Measurements from ENCODE around the gene CWC22. TPM values are rescaled to one million over a fixed set of nuclear protein-coding genes. Genes with fewer than 3 reads are reported as not detected.
A peak's percentile ranks its signal among the peaks of the same experiment; 100 is the strongest.
"Not testable (repeated sequence)": the region's sequence is repeated elsewhere in the genome, so short reads cannot be mapped to it uniquely, and the experiment has no call there.

The CWC22 gene
- total and polyA plus RNA-seq, 2 donors (not counting 1 experiment from before 2014, with no cell fraction given) = 6.4 to 22.5 TPM

GRCh38 chr2:180012523-180012922 is 5.4 kb upstream of the CWC22 start:
- Histone ChIP-seq H3K9ac (ENCODE audit: insufficient read depth, low read length) (no peak overlapping the region), H3K4me3 (replicated peaks in 1 of 4; ENCODE audit: control extremely low read depth in 1 of 4, insufficient read depth in 1 of 4, low read depth in 3 of 4, low read length in 4 of 4) (no peak overlapping the region), H3K4me1 (ENCODE audit: control insufficient read depth, extremely low read depth, insufficient read depth, low read length) (peaks cover 18% of the 10 kb centered on the region), H2AFZ (ENCODE audit: low read length) (no peak overlapping the region), H3K36me3 (ENCODE audit: control insufficient read depth, insufficient read depth, low read length) (no peaks in the 10 kb centered on the region), H3K27ac (ENCODE audit: insufficient read depth, low read length) (no peak overlapping the region), H3K4me2 (ENCODE audit: extremely low read depth, insufficient read depth, low read length) (peak overlapping the region; percentile 44), H3K9me3 (ENCODE audit: control insufficient read depth, insufficient read depth, low read depth, low read length) (no peaks in the 10 kb centered on the region), H3K27me3 (ENCODE audit: control insufficient read depth, insufficient read depth, low read length) (no peaks in the 10 kb centered on the region), H3K79me2 (ENCODE audit: control insufficient read depth, insufficient read depth, low read length) (no peaks in the 10 kb centered on the region), H4K20me1 (ENCODE audit: control insufficient read depth, extremely low read depth, insufficient read depth, low read length) (no peaks in the 10 kb centered on the region)
- DNase-seq (ENCODE audit: low read depth in 2 of 2) = peak; percentile 61 to 77
- TF ChIP-seq CTCF (conservative IDR thresholded peaks at IDR 0.05 in 1 of 2, IDR thresholded peaks at IDR 0.05 in 1 of 2; ENCODE audit: low read depth in 1 of 2, low read length in 2 of 2) (no peak), EZH2 (IDR thresholded peaks at IDR 0.05; ENCODE audit: low read length, missing control alignments) (no peak)

GRCh38 chr2:180010701-180011100 is 3.6 kb upstream of the CWC22 start:
- peaks cover 11% of the 10 kb centered on the region for H3K79me2 ChIP-seq (ENCODE audit: control insufficient read depth, insufficient read depth, low read length)
- H3K9me3 ChIP-seq (ENCODE audit: control insufficient read depth, insufficient read depth, low read depth, low read length) = no peaks in the 10 kb centered on the region
- H3K4me3 ChIP-seq (replicated peaks in 1 of 4; ENCODE audit: control extremely low read depth in 1 of 4, insufficient read depth in 1 of 4, low read depth in 3 of 4, low read length in 4 of 4) = no peak overlapping the region
- no peak overlapping the region for H3K4me2 ChIP-seq (ENCODE audit: extremely low read depth, insufficient read depth, low read length)
- TF ChIP-seq EZH2 (IDR thresholded peaks at IDR 0.05; ENCODE audit: low read length, missing control alignments) (no peak), CTCF (conservative IDR thresholded peaks at IDR 0.05 in 1 of 2, IDR thresholded peaks at IDR 0.05 in 1 of 2; ENCODE audit: low read depth in 1 of 2, low read length in 2 of 2) (no peak)
- H3K27ac ChIP-seq (ENCODE audit: insufficient read depth, low read length) = no peak overlapping the region
- no peaks in the 10 kb centered on the region for H3K36me3 ChIP-seq (ENCODE audit: control insufficient read depth, insufficient read depth, low read length)
- H3K9ac ChIP-seq (ENCODE audit: insufficient read depth, low read length) = no peak overlapping the region
- no peaks in the 10 kb centered on the region for H4K20me1 ChIP-seq (ENCODE audit: control insufficient read depth, extremely low read depth, insufficient read depth, low read length)
- no peak overlapping the region for H2AFZ ChIP-seq (ENCODE audit: low read length)
- H3K27me3 ChIP-seq (ENCODE audit: control insufficient read depth, insufficient read depth, low read length) = no peaks in the 10 kb centered on the region
- peaks cover 5% of the 10 kb centered on the region for H3K4me1 ChIP-seq (ENCODE audit: control insufficient read depth, extremely low read depth, insufficient read depth, low read length)
- DNase-seq (ENCODE audit: low read depth in 2 of 2) = no peak

GRCh38 chr2:180006231-180006630 is 866 bp downstream of the CWC22 start:
- no peak for DNase-seq (ENCODE audit: low read depth in 2 of 2)
- Histone ChIP-seq H3K27me3 (ENCODE audit: control insufficient read depth, insufficient read depth, low read length) (no peaks in the 10 kb centered on the region), H3K79me2 (ENCODE audit: control insufficient read depth, insufficient read depth, low read length) (peaks cover 45% of the 10 kb centered on the region), H3K9me3 (ENCODE audit: control insufficient read depth, insufficient read depth, low read depth, low read length) (no peaks in the 10 kb centered on the region), H3K4me2 (ENCODE audit: extremely low read depth, insufficient read depth, low read length) (peak overlapping the region; percentile 61), H3K36me3 (ENCODE audit: control insufficient read depth, insufficient read depth, low read length) (no peaks in the 10 kb centered on the region), H3K27ac (ENCODE audit: insufficient read depth, low read length) (peak overlapping the region; percentile 98), H3K9ac (ENCODE audit: insufficient read depth, low read length) (peak overlapping the region; percentile 90), H2AFZ (ENCODE audit: low read length) (no peak overlapping the region), H3K4me3 (replicated peaks in 1 of 4; ENCODE audit: control extremely low read depth in 1 of 4, insufficient read depth in 1 of 4, low read depth in 3 of 4, low read length in 4 of 4) (peak overlapping the region; percentile 81 to 96 (median 92)), H3K4me1 (ENCODE audit: control insufficient read depth, extremely low read depth, insufficient read depth, low read length) (no peaks in the 10 kb centered on the region), H4K20me1 (ENCODE audit: control insufficient read depth, extremely low read depth, insufficient read depth, low read length) (no peaks in the 10 kb centered on the region)
- TF ChIP-seq CTCF (conservative IDR thresholded peaks at IDR 0.05 in 1 of 2, IDR thresholded peaks at IDR 0.05 in 1 of 2; ENCODE audit: low read depth in 1 of 2, low read length in 2 of 2) (no peak), EZH2 (IDR thresholded peaks at IDR 0.05; ENCODE audit: low read length, missing control alignments) (no peak)

GRCh38 chr2:180005465-180005864 is 1.6 kb downstream of the CWC22 start:
- peaks cover 45% of the 10 kb centered on the region for H3K79me2 ChIP-seq (ENCODE audit: control insufficient read depth, insufficient read depth, low read length)
- H3K4me2 ChIP-seq (ENCODE audit: extremely low read depth, insufficient read depth, low read length) = peak overlapping the region; percentile 61
- not testable (repeated sequence) for H3K36me3 ChIP-seq (ENCODE audit: control insufficient read depth, insufficient read depth, low read length); H3K27ac ChIP-seq (ENCODE audit: insufficient read depth, low read length); H3K4me1 ChIP-seq (ENCODE audit: control insufficient read depth, extremely low read depth, insufficient read depth, low read length); H3K9me3 ChIP-seq (ENCODE audit: control insufficient read depth, insufficient read depth, low read depth, low read length); DNase-seq (ENCODE audit: low read depth in 2 of 2); H3K27me3 ChIP-seq (ENCODE audit: control insufficient read depth, insufficient read depth, low read length); H3K9ac ChIP-seq (ENCODE audit: insufficient read depth, low read length); H4K20me1 ChIP-seq (ENCODE audit: control insufficient read depth, extremely low read depth, insufficient read depth, low read length); H2AFZ ChIP-seq (ENCODE audit: low read length)
- H3K4me3 ChIP-seq (replicated peaks in 1 of 4; ENCODE audit: control extremely low read depth in 1 of 4, insufficient read depth in 1 of 4, low read depth in 3 of 4, low read length in 4 of 4) = peak overlapping the region in 2 of 4 experiments; percentile 81 to 94

Measured in fibroblast of lung (primary cell).